IPS-18a (cell line): ENCODE data around the gene CRIP3.

Experiments used
- H3K27ac ChIP-seq: one replicate; pipeline ENCODE4 v1.5.1; 2013; ENCODE audit warnings: low read length
- H3K27me3 ChIP-seq: one replicate; pipeline ENCODE4 v1.6.1; 2013; ENCODE audit warnings: mild to moderate bottlenecking, low read length; ENCODE audit not compliant: control insufficient read depth, insufficient read depth
- H3K36me3 ChIP-seq: one replicate; pipeline ENCODE4 v1.6.1; 2013; ENCODE audit warnings: low read depth, low read length; ENCODE audit not compliant: control insufficient read depth
- H3K4me1 ChIP-seq: one replicate; pipeline ENCODE4 v1.6.1; 2013; ENCODE audit warnings: low read depth, low read length; ENCODE audit not compliant: control insufficient read depth
- H3K4me3 ChIP-seq: one replicate; pipeline ENCODE4 v1.5.1; 2013; ENCODE audit warnings: low read length
- H3K9ac ChIP-seq: one replicate; pipeline ENCODE4 v1.6.1; 2013; ENCODE audit warnings: mild to moderate bottlenecking, low read length, moderate library complexity
- H3K9me3 ChIP-seq: one replicate; pipeline ENCODE4 v1.6.1; 2013; ENCODE audit warnings: low read depth, low read length; ENCODE audit not compliant: control insufficient read depth

CRIP3 gene

DNA sequence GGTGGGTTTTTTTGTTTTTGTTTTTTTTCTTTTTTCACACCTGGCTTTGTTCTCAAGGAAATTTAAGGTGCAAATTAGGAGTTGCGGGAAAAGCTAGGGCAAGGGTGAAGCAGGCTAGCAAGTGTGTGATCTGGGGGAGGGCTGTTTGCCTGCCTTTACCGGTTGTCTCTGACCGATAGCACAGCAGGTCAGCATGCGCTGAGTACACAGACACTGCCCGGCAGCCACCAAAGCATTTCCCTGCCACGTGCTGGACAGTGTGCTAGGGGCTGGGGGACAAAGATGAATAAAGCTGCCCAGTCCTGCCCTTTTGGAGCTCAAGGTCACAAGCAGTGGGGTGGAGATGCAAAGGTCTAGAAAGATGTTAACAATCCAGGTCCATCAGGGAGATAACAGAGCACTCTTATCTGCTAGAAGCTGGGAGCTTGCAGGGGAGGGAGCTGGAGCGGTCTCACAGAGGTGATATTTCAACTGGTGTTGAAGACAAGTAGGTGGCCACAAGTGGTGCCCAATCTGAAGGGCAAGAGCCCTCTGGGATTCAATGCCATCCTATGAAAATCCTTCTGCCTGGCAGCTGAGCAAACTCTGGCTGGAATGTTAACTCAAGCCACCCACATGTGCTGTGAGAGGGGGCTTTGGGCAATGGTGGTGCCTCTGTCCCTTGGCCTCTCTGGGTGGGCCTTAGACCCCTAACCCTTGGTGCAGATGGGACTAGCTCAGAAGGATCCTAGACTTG, 40.8 kb downstream of the CRIP3 start:
- H3K36me3 ChIP-seq: no peaks in the 10 kb centered on the region
- no peak overlapping the region for H3K27ac ChIP-seq
- no peak overlapping the region for H3K4me3 ChIP-seq
- H3K9me3 ChIP-seq: no peaks in the 10 kb centered on the region
- peaks cover 13% of the 10 kb centered on the region for H3K4me1 ChIP-seq
- peaks cover 29% of the 10 kb centered on the region for H3K27me3 ChIP-seq
- no peak overlapping the region for H3K9ac ChIP-seq

DNA sequence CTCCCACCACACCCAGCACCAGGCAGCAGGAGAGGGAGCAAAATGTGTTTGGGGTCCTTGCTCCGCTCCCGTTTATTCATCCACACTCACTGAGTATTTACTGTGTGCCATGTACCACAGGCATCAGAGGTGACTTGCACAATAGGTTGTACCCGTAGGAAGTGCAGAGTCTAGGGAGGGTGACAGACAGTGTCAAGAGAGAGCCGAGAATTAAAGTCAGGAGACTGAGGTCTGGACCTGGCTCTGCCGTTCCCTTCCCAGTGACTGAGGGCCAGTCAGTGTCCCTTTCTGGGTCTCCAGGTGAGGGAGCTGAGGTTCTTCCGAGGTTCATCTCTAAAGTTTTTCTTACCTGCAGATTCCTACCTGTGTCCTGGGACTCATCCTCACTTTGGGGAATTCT, 43.1 kb downstream of the CRIP3 start:
- H3K9ac ChIP-seq: no peak overlapping the region
- no peaks in the 10 kb centered on the region for H3K36me3 ChIP-seq
- peaks cover 29% of the 10 kb centered on the region for H3K27me3 ChIP-seq
- H3K4me1 ChIP-seq: peaks cover 13% of the 10 kb centered on the region
- H3K4me3 ChIP-seq: no peak overlapping the region
- H3K27ac ChIP-seq: no peak overlapping the region
- H3K9me3 ChIP-seq: no peaks in the 10 kb centered on the region

DNA sequence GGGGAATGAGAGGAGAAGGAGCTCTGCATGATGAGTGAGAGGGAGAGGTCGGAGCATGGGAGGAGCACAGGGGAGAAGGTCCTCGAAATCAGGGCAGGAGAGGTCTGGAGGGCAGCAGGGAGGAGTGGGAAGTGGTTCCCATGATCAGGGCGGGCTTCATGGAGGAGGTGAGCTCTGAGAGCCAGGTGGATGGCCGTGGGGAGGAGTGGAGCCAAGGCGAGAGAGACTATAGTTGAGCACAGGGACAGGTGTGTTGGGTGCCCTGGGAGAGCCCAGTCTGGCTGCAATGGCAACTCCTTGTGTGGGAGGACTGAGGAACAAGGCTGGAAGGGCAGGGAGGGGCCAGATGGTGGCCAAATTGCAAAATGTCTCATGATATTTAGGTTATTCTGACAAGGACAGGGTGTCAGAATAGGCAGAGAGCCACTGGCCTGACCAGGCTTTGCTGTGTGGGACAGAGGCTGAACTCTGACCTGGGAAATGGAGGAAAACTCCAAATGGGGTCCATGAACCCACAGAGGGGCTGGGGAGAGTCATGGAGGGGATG, 44.0 kb downstream of the CRIP3 start:
- no peaks in the 10 kb centered on the region for H3K9me3 ChIP-seq
- H3K27ac ChIP-seq: no peak overlapping the region
- H3K4me1 ChIP-seq: peaks cover 10% of the 10 kb centered on the region
- no peak overlapping the region for H3K9ac ChIP-seq
- H3K27me3 ChIP-seq: peaks cover 22% of the 10 kb centered on the region
- no peaks in the 10 kb centered on the region for H3K36me3 ChIP-seq
- no peak overlapping the region for H3K4me3 ChIP-seq

DNA sequence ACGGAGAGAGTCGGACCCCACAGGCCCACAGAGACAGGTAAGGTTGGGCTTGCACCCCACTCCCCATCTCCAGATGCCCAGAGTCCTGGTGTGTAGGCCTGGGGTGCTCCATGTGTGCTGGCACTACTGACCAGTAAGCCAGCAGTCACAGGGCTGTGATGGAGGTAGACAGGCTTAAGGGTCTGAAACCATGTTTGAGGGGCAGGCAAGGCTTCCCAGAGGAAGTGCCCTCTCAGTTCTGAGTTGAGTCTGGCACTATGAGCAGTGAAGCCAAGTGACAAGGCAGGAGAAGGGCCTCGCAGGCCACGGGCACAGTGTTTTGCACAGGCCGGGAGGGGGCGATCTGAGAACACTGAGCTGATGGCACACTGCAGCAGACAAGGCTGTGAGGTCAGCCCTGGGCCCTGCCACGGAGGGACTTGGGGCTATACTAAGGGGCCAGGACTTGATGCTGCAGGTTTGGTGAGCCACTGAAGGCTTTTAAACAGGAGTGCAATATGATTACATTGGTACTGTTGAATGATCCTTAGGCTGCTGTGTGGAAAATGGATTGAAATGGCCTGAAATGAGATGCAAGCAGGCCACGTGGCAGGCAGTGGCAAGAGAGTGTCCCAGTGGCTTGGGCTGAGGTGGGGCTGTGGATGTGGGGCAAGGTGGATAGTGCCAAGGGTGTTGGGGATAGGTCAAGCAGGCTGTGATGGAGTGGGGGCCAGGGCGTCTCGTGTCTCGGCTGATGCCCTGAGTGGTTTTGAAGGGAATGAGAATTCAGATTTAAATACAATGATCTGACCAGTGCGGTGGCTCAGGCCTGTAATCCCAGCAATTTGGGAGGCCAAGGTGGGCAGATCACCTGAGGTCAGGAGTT, 45.1 kb downstream of the CRIP3 start:
- H3K36me3 ChIP-seq: no peaks in the 10 kb centered on the region

DNA sequence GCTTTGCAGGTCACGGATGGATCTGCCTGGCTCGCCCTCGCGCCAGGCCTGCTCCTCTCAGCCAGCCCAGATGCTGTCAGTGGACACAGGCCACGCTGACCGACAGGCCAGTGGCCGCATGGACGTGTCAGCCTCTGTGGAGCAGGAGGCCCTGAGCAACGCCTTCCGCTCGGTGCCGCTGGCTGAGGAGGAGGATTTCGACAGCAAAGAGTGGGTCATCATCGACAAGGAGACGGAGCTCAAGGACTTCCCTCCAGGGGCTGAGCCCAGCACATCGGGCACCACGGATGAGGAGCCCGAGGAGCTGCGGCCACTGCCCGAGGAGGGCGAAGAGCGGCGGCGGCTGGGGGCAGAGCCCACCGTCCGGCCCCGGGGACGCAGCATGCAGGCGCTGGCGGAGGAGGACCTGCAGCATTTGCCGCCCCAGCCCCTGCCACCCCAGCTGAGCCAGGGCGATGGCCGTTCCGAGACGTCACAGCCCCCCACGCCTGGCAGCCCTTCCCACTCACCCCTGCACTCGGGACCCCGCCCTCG, 45.8 kb downstream of the CRIP3 start:
- no peaks in the 10 kb centered on the region for H3K9me3 ChIP-seq
- H3K36me3 ChIP-seq: no peaks in the 10 kb centered on the region
- H3K9ac ChIP-seq: no peak overlapping the region
- H3K4me1 ChIP-seq: peaks cover 8% of the 10 kb centered on the region
- H3K27me3 ChIP-seq: peaks cover 3% of the 10 kb centered on the region
- H3K4me3 ChIP-seq: no peak overlapping the region
- H3K27ac ChIP-seq: no peak overlapping the region

More for the DNA sequence above, 45.1 kb downstream of the CRIP3 start:
- H3K4me3 ChIP-seq: no peak overlapping the region
- peaks cover 10% of the 10 kb centered on the region for H3K4me1 ChIP-seq
- H3K27me3 ChIP-seq: peaks cover 10% of the 10 kb centered on the region
- H3K9ac ChIP-seq: no peak overlapping the region
- no peak overlapping the region for H3K27ac ChIP-seq
- H3K9me3 ChIP-seq: no peaks in the 10 kb centered on the region

DNA sequence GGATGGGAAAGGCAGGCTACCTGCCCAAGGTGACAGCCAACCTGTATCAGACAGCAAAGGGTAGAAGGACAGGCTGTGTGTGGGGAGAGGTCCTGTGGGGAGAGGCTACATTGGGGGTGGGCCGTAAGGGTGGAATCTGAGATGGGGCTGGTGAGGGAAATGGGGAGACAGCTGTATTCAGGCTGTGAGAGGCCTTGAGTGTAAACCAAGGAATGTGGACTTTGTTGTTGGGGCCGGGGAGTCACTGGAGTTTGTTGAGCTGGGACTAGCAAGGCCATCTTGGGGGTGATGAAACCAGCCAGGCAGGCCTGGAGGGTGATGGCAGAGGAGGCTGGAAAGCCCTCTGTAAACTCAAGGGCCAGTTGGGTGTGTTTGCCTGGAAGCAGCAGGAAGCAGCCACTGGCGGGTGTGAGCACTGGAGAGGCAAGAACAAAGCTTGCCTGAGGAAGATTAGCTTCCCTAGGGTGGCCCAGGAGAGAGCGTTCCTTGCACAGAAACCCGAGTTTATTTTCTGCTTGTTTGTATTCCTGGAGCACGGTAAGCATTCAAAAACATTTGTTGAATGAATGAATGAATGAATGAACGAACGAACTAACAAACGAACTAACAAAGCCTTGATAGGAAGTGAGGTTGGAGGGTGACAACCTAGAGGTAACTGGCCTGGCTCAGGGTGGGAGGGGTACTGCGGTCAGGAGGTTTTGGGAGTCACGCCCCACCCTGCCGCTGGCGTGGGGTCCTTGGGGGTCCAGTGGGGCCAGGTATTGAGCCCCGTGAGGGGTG, 46.4 kb downstream of the CRIP3 start:
- Histone ChIP-seq H3K4me3 (no peak overlapping the region), H3K36me3 (no peaks in the 10 kb centered on the region), H3K9me3 (no peaks in the 10 kb centered on the region), H3K4me1 (peaks cover 2% of the 10 kb centered on the region), H3K27me3 (no peaks in the 10 kb centered on the region), H3K27ac (no peak overlapping the region), H3K9ac (no peak overlapping the region)

DNA sequence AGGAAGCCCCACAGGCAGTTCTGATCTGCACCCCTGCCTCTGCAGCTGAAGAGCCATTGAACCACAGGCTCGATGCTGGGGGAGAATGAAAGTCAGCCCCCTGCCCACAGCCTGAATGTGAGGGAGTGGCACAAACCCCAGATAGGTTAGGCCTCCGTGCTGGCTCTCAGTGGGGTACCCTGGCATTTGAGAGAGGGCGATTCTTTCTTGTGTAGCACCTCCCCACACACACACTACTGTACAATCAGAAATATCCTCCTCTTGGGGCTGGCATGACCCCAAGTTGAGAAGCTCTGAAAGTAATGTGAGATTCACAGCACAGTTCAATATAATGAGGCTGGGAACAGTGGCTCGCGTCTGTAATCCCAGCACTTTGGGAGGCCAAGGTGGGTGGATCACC, 47.4 kb downstream of the CRIP3 start:
- no peaks in the 10 kb centered on the region for H3K27me3 ChIP-seq
- H3K4me1 ChIP-seq: no peaks in the 10 kb centered on the region
- no peak overlapping the region for H3K4me3 ChIP-seq
- no peaks in the 10 kb centered on the region for H3K9me3 ChIP-seq
- no peak overlapping the region for H3K9ac ChIP-seq
- no peak overlapping the region for H3K27ac ChIP-seq
- no peaks in the 10 kb centered on the region for H3K36me3 ChIP-seq

DNA sequence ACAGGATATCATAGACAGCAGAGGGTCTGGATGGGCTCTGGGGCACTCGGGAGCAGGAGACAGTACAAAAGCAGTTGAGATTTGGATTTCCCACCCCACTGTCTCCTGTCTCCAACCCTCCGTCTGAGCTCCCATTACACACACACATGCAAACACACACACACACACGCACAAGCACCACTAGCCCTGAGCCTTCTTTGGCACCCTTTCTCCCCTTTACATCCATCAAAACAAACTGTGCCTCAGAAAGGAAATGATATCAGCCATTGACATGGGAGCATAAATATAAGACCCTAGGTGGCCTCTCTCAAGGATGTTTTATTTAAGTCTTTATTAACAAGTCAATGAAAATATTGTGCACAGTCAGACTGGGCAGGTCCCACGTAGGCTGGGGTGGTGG, 47.8 kb downstream of the CRIP3 start:
- H3K9ac ChIP-seq: no peak overlapping the region
- no peaks in the 10 kb centered on the region for H3K27me3 ChIP-seq
- no peaks in the 10 kb centered on the region for H3K9me3 ChIP-seq
- H3K27ac ChIP-seq: no peak overlapping the region
- H3K36me3 ChIP-seq: no peaks in the 10 kb centered on the region
- H3K4me3 ChIP-seq: no peak overlapping the region
- H3K4me1 ChIP-seq: no peaks in the 10 kb centered on the region

DNA sequence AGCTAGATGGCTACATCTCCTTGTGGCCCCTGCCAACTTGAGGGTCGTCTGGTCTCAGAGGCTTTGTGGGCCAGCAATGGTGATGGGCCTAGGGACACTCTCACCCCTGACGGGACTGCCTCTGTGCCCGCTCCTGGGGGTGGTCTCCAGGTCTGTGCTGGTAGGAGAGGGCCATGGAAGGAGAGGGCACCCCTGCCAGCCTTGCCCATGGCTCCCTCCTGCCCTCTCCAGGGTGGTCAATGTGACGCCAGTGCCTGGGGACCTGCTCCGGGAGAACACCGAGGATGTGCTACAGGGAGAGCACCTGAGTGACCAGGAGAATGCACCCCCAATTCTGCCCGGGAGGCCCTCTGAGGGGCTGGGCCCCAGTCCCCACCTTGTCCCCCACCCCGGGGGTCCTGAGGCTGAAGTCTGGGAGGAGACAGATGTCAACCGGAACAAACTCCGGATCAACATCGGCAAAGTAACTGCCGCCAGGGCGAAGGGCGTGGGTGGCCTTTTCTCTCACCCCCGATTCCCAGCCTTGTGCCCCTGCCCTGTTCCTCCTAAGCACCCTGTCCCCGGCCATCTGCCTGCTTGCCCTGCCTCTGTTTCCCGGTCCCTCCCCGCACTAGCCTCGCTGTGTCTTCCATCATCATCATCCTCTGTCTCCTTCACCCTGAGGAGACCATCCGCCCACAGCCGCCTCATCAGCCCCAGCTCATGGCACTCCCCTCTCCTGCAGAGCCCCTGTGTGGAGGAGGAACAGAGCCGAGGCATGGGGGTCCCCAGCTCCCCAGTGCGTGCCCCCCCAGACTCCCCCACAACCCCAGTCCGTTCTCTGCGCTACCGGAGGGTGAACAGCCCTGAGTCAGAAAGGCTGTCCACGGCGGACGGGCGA, 49.6 kb downstream of the CRIP3 start:
- H3K9me3 ChIP-seq: no peaks in the 10 kb centered on the region
- H3K27ac ChIP-seq: no peak overlapping the region
- H3K4me3 ChIP-seq: no peak overlapping the region

DNA sequence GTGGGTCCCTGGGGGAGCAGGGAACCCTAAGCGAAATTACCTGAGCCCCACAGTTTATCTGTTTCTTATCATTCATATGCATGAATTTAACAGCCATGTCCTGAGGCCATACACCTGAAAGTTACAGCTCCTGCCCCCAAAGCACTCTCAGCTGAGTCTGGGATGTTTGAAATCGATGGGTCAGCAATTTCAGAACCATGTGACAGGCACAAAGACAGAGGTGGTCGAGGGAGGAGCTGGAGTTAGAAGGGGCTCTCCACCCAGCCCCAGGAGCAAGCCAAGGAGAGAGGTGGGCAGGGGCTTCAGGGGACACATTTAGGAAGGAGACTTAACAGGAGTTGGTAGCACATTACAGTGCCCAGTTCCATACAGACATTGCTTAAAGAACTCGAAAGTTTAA, 50.4 kb downstream of the CRIP3 start:
- Histone ChIP-seq H3K27ac (no peak overlapping the region), H3K36me3 (no peaks in the 10 kb centered on the region), H3K9me3 (no peaks in the 10 kb centered on the region), H3K4me1 (no peaks in the 10 kb centered on the region), H3K4me3 (no peak overlapping the region), H3K9ac (no peak overlapping the region), H3K27me3 (no peaks in the 10 kb centered on the region)

More for the DNA sequence above, 49.6 kb downstream of the CRIP3 start:
- Histone ChIP-seq H3K36me3 (no peaks in the 10 kb centered on the region), H3K9ac (no peak overlapping the region), H3K4me1 (no peaks in the 10 kb centered on the region), H3K27me3 (no peaks in the 10 kb centered on the region)
